Sciatic nerve (tissue), 2 donors: ENCODE data around the gene BAG2. TPM values are rescaled to one million over a fixed set of nuclear protein-coding genes. Genes with fewer than 3 reads are reported as not detected.

Source experiments
- ATAC-seq: fragments of 200-7000 bp; cut with Tn5 transposase; one replicate; pipeline ENCODE4 v1.9.1; 2020; ENCODE audit warnings: mild to moderate bottlenecking, moderate library complexity
- DNase-seq: peaks from one replicate; pipeline ENCODE4 v3.0.0-alpha.2; 2020; ENCODE audit warnings: low spot score
- intact Hi-C: fragments of 100-400 bp; cut with DNase I; formaldehyde crosslinking; loops from one replicate; pipeline ENCODE4 v1.14.2; 2022
- total RNA-seq: library from RNA; stranded (reverse); fragmentation: NEBNext Ultra II Directional; extraction: Animal tissue kit (Norgen Biotek cat#: 25700); gene quantifications from one replicate; pipeline ENCODE4 v1.2.1, GENCODE V29; 2021
- donor health status: DM: no; HTN: no; CAD: no.
- donor health status: DM: no; HTN: no; CAD: no.

The BAG2 gene
- total RNA-seq, result 6.1 TPM

- DNase-seq, result peak; percentile 91
- peak; percentile 91 for ATAC-seq
- intact Hi-C loops, result no loop called here
Observed at GRCh38 chr6:57172136-57173055, at the start of gene BAG2. Gene BAG2, plus strand, starts transcription at chr6:57172326. Its CDS starts 372 bp downstream, at chr6:57172698.

DNA sequence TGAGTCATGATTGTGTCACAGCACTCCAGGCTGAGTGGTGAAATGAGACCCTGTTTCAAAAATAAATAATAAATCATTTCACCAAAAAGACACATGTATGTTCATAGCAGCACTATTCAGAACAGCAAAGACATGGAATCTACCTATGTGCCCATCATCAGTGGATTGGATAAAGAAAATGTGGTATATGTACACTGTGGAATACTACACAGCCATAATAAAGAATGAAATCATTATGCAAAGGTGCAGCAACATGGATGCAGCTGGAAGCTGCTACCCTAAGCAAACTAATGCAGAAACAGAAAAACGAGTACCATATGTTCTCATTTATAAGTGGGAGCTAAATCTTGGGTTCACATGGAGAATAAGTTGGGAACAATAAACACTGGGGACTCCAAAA, 49.0 kb upstream of the BAG2 start:
- ATAC-seq, result no peak
- DNase-seq, result no peak
- intact Hi-C loops, result no loop called here

GRCh38 chr6:57127763-57128162, 44.4 kb upstream of the BAG2 start:
- intact Hi-C loops, result no loop called here
- ATAC-seq, result no peak
- no peak for DNase-seq

DNA sequence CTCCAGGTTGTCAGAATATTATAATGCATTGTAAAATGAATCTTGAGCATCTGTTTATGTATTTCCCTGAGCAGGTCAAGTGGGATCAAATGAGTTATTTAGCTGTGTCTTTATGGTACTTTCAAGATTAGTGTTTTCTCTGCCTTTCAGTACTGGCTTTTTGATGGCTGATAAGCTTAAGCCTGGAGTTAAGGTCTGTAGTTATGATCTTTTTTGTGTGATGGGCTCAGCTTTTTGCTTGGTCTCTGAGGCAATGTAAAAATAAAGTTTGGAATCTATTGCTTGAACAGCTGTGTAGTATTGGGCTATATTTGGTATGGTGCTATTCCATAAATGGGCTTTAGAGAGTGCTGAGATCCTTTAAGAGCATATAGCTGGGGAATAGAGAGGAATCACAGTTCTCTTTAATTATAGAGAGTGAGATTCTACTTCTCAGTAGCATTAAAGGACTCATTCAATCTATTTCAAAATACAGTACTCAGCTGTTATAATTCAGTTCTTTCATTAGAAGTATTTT, 41.4 kb upstream of the BAG2 start:
- intact Hi-C loops, result no loop called here
- DNase-seq (no peak), ATAC-seq (no peak)

DNA sequence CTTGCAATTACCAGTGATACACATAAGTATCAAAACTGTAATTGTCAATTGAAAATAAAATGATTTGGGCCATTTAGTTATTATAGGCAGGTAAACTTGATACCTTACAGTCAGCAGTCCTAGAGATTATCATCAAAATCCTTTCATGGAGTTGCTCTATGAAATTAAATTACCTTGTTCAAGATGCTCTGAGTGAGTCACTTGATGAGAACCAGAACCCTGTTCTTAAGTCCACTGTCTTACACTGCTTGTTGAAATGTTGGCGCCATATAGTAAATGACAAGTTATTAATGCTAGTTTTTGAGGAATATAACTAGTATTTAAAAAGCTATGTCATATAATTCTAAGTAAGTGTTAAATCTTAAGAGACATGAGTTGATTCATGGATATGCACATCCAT, 37.2 kb upstream of the BAG2 start:
- no peak for ATAC-seq
- intact Hi-C loops, result no loop called here
- no peak for DNase-seq

GRCh38 chr6:57135885-57136284, 36.2 kb upstream of the BAG2 start:
- intact Hi-C loops, result no loop called here
- DNase-seq, result no peak
- no peak for ATAC-seq

- DNase-seq (no peak), ATAC-seq (no peak)
- intact Hi-C loops, result no loop called here
Observed at GRCh38 chr6:57137350-57137749, 34.8 kb upstream of the BAG2 start.

DNA sequence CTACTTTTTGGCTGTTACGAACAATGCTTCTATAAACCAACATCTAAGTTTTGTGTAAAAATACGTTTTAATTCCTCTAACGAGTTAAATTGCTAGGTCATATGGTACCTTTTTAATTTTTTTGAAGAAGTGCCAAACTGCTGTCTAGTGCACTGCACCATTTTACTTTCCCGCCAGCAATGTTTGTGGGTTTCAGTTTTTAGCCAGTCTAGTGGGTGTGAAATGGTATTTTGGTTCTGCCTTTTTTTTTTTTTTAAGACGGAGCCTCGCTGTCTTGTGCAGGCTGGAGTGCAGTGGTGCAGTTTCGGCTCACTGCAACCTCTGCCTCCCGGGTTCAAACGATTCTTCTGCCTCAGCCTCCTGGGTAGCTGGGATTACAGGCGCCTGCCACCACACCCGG, 34.1 kb upstream of the BAG2 start:
- ATAC-seq (no peak), DNase-seq (no peak)
- intact Hi-C loops, result no loop called here

GRCh38 chr6:57141451-57142177, 30.5 kb upstream of the BAG2 start:
- intact Hi-C loops, result no loop called here
- DNase-seq (no peak), ATAC-seq (no peak)

GRCh38 chr6:57142178-57142525, 30.0 kb upstream of the BAG2 start:
- DNase-seq (no peak), ATAC-seq (no peak)
- intact Hi-C loops, result no loop called here

DNA sequence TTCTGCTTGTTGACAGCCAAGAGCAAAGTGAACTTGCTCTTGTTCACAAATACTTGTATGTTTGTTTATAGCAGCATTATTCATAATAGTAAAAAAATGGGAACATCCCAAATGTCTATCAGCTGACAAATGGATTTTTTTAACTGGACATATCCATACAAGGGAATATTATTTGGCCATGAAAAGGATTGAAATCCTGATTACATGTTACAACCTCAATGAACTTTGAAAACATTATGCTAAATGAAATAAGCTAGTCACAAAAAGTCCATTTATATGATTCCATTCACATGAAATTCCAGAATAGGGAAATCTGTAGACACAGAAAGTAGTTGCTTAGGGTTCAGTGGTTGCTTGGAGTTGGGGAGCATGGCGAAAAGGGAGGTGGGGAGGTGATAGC, 28.4 kb upstream of the BAG2 start:
- DNase-seq, result no peak
- ATAC-seq, result no peak
- intact Hi-C loops, result no loop called here

DNA sequence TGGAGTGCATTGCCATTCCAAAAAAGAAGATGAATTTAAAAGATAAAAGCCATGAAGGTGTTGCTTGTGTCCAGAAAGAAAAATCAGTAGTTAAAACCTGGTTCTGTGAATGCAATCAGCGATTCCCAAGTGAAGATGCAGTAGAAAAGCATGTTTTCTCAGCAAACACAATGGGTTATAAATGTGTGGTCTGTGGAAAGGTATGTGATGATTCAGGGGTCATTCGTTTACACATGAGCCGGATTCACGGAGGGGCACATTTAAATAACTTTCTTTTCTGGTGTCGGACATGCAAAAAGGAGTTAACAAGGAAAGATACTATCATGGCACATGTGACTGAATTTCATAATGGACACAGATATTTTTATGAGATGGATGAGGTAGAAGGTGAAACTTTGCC, 24.7 kb upstream of the BAG2 start:
- ATAC-seq (no peak), DNase-seq (no peak)
- intact Hi-C loops, result no loop called here

- no peak for ATAC-seq
- intact Hi-C loops, result no loop called here
- DNase-seq, result no peak
Observed at GRCh38 chr6:57147955-57148858, 23.9 kb upstream of the BAG2 start.

GRCh38 chr6:57158658-57159057, 13.5 kb upstream of the BAG2 start:
- DNase-seq, result no peak
- intact Hi-C loops, result no loop called here
- no peak for ATAC-seq

- DNase-seq, result no peak
- ATAC-seq, result no peak
- intact Hi-C loops, result no loop called here
Observed at GRCh38 chr6:57159127-57159526, 13.0 kb upstream of the BAG2 start.

DNA sequence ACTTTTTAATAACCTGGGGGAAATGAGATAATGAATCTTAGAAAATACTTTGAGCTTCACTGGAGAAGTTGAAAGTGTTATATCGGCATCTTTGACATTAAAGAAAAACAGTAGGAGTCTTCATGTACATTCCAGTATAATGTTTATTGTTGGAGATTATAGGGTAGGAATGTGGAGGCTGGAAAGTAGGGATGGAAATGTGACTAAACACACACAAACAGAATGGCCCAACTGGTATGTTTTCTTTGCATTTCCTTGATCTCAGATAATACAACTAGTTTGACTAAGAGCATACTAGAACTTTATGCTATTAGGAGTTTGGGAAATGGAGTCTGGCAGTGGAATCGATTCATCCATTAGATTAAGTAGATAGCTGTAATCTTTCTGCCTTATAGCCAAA, 10.1 kb upstream of the BAG2 start:
- intact Hi-C loops, result no loop called here
- no peak for DNase-seq
- ATAC-seq, result no peak

- DNase-seq (no peak), ATAC-seq (no peak)
- intact Hi-C loops, result no loop called here
Observed at GRCh38 chr6:57162516-57162915, 9.6 kb upstream of the BAG2 start.

GRCh38 chr6:57163956-57164355, 8.2 kb upstream of the BAG2 start:
- DNase-seq (no peak), ATAC-seq (no peak)
- intact Hi-C loops, result no loop called here

GRCh38 chr6:57165080-57165479, 7.0 kb upstream of the BAG2 start:
- intact Hi-C loops, result no loop called here
- DNase-seq, result no peak
- ATAC-seq, result no peak
